Naive B cell (primary cell): ENCODE data around the gene ARID1B. TPM values are rescaled to one million over a fixed set of nuclear protein-coding genes. Genes with fewer than 3 reads are reported as not detected.
A peak's percentile ranks its signal among the peaks of the same experiment; 100 is the strongest.

Source experiments
- ATAC-seq, 2 donors: fragments of 150-1000 bp; cut with Tn5 transposase; 2 replicates each; pipeline ENCODE4 v1.10.0; 2021; ENCODE audit warnings: low read depth in 2 of 2, mild to moderate bottlenecking in 2 of 2, moderate library complexity in 2 of 2
- DNase-seq: peaks from one replicate; pipeline ENCODE4 v3.0.0; 2022
- H3K27ac Mint-ChIP-seq, 6 donors: one replicate each; pipeline ENCODE4 v1.8.0; 2020 to 2022; ENCODE audit warnings: mild to moderate bottlenecking in 6 of 6, mixed read lengths in 6 of 6, moderate library complexity in 5 of 6, inconsistent platforms in 2 of 6
- H3K27me3 Mint-ChIP-seq, 3 donors: one replicate each; pipeline ENCODE4 v1.8.0; 2021 to 2022; ENCODE audit warnings: mixed read lengths in 3 of 3, mild to moderate bottlenecking in 1 of 3
- H3K36me3 Mint-ChIP-seq, 2 donors: one replicate each; pipeline ENCODE4 v1.8.0; 2020 to 2022; ENCODE audit warnings: mixed read lengths in 2 of 2, inconsistent platforms in 1 of 2, mild to moderate bottlenecking in 1 of 2
- H3K4me1 Mint-ChIP-seq, 3 donors: one replicate each; pipeline ENCODE4 v1.8.0; 2020 to 2022; ENCODE audit warnings: mixed read lengths in 3 of 3, inconsistent platforms in 1 of 3, mild to moderate bottlenecking in 1 of 3, moderate library complexity in 1 of 3
- H3K4me3 Mint-ChIP-seq, 8 donors: one replicate each; pipeline ENCODE4 v1.8.0; 2020 to 2022; ENCODE audit warnings: mild to moderate bottlenecking in 8 of 8, mixed read lengths in 8 of 8, moderate library complexity in 8 of 8, inconsistent platforms in 2 of 8
- H3K9me3 Mint-ChIP-seq, 7 donors: one replicate each; pipeline ENCODE4 v1.8.0; 2020 to 2022; ENCODE audit warnings: mixed read lengths in 7 of 7, mild to moderate bottlenecking in 5 of 7, inconsistent platforms in 2 of 7, moderate library complexity in 1 of 7
- polyA plus RNA-seq, 6 donors: library from polyadenylated mRNA; unstranded; fragments of 300-500 nt; fragmentation: Illumina TruSeq; gene quantifications; one replicate each; pipeline ENCODE4 v1.2.3, GENCODE V29; 2021; ENCODE audit warnings: low read depth in 6 of 6

ARID1B gene
- polyA plus RNA-seq, 6 donors from 2014 or later, result 16.6 to 44.1 (median 27.5) TPM

DNA sequence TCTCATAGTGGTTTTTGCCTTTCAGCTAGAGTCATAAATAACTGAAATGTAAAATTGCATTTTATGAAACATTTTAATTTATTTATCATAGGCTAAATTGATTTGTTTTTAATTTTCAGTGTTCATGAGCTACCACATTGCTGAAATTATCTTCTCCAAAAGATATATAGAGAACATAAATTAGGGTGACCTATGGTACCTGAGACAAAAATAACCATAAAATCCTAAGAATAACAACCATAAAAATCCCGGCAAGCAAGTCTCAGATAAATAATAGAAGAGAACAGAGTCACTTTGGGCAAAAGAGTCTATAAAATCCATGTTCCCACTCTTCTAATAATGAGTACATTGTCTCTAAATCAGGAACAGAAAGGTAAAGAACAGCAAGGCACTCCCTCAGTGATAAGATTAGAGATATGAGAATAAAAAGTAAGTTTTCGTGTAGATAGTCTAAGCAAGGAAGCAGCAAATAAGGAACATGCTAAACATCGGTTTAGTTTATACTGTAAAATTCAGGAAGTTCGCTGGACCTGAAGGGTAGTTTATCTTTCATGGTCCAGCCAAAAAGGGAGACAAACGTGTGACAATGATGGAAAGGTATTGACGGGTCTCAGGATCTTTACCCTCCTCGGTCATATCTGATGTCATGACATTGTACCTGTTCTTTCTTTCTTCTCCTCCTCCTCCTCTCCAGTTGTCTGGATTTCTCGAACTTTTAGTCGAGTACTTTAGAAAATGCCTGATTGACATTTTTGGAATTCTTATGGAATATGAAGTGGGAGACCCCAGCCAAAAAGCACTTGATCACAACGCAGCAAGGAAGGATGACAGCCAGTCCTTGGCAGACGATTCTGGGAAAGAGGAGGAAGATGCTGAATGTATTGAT lies 428.5 kb downstream of the ARID1B start:
- H3K27ac Mint-ChIP-seq, result peak overlapping the region in 2 of 6 donors; percentile 12 to 20
- no peak for DNase-seq
- H3K36me3 Mint-ChIP-seq, result peaks cover 24 to 34% of the 10 kb centered on the region in 2 donors

GRCh38 chr6:157206359-157206815 lies 429.2 kb downstream of the ARID1B start:
- no peaks in the 10 kb centered on the region for H3K9me3 Mint-ChIP-seq
- H3K27me3 Mint-ChIP-seq, result no peaks in the 10 kb centered on the region
- H3K36me3 Mint-ChIP-seq, result peaks cover 24 to 29% of the 10 kb centered on the region in 2 donors
- no peak overlapping the region for H3K27ac Mint-ChIP-seq
- H3K4me1 Mint-ChIP-seq, result peaks cover 0 to 6% (median 0%) of the 10 kb centered on the region in 3 donors
- DNase-seq, result no peak
- no peak overlapping the region for H3K4me3 Mint-ChIP-seq
- no peak for ATAC-seq

More for the DNA sequence above, 428.5 kb downstream of the ARID1B start:
- no peaks in the 10 kb centered on the region for H3K9me3 Mint-ChIP-seq
- no peak for ATAC-seq
- H3K27me3 Mint-ChIP-seq, result no peaks in the 10 kb centered on the region
- no peak overlapping the region for H3K4me3 Mint-ChIP-seq
- H3K4me1 Mint-ChIP-seq, result peaks cover 0 to 6% (median 0%) of the 10 kb centered on the region in 3 donors

DNA sequence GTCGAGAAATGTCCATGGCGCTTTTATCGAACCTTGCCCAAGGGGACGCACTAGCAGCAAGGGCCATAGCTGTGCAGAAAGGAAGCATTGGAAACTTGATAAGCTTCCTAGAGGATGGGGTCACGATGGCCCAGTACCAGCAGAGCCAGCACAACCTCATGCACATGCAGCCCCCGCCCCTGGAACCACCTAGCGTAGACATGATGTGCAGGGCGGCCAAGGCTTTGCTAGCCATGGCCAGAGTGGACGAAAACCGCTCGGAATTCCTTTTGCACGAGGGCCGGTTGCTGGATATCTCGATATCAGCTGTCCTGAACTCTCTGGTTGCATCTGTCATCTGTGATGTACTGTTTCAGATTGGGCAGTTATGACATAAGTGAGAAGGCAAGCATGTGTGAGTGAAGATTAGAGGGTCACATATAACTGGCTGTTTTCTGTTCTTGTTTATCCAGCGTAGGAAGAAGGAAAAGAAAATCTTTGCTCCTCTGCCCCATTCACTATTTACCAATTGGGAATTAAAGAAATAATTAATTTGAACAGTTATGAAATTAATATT lies 430.4 kb downstream of the ARID1B start:
- no peaks in the 10 kb centered on the region for H3K9me3 Mint-ChIP-seq
- H3K36me3 Mint-ChIP-seq, result peaks cover 17 to 22% of the 10 kb centered on the region in 2 donors
- no peaks in the 10 kb centered on the region for H3K27me3 Mint-ChIP-seq
- no peak overlapping the region for H3K4me3 Mint-ChIP-seq
- H3K27ac Mint-ChIP-seq, result peak overlapping the region in 3 of 6 donors; percentile 1 to 35 (median 28)
- peaks cover 0 to 6% (median 2%) of the 10 kb centered on the region in 3 donors for H3K4me1 Mint-ChIP-seq
- DNase-seq, result no peak
- ATAC-seq, result no peak

DNA sequence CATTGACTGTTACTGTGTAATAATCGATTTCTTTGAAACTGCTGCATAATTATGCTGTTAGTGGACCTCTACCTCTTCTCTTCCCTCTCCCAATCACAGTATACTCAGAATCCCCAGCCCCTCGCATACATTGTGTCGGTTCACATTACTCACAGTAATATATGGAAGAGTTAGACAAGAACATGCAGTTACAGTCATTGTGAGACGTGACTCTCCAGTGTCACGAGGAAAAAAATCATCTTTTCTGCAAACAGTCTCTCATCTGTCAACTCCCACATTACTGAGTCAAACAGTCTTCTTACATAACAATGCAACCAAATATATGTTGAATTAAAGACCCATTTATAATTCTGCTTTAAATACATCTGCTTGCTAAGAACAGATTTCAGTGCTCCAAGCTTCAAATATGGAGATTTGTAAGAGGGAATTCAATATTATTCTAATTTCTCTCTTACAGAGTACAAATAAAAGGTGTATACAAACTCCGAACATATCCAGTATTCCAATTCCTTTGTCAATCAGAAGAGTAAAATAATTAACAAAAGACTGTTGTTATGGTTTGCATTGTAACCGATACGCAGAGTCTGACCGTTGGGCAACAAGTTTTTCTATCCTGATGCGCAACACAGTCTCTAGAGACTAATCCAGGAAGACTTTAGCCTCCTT lies 432.8 kb downstream of the ARID1B start:
- Mint-ChIP-seq H3K4me1 (peaks cover 0 to 2% (median 0%) of the 10 kb centered on the region in 3 donors), H3K4me3 (no peak overlapping the region), H3K9me3 (no peaks in the 10 kb centered on the region), H3K36me3 (peaks cover 12 to 14% of the 10 kb centered on the region in 2 donors), H3K27ac (peak overlapping the region in 1 of 6 donors; percentile 3), H3K27me3 (no peaks in the 10 kb centered on the region)
- no peak for ATAC-seq
- DNase-seq, result no peak

DNA sequence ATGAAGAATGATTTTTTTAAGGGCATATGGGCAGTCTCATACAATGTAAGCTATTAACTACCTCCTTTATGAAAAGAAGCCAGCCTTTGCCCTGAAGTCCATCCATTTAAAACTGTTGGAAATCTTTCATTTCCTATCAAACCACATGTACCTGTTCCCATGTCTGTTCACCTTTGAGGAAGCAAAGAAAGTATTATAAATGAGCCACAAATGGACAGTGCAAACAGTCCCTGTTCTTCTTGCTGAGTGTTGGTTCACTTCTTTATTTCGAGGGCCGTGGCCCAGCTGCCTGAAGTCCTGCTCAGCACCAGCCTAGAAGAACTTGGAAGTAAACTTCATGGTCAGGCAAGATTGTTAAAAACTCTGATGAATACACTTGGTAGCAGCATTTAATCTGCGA lies 433.8 kb downstream of the ARID1B start:
- Mint-ChIP-seq H3K4me3 (no peak overlapping the region), H3K4me1 (peaks cover 0 to 2% (median 0%) of the 10 kb centered on the region in 3 donors), H3K27ac (peak overlapping the region in 1 of 6 donors; percentile 74), H3K9me3 (no peaks in the 10 kb centered on the region), H3K27me3 (no peaks in the 10 kb centered on the region), H3K36me3 (peaks cover 7 to 10% of the 10 kb centered on the region in 2 donors)
- ATAC-seq, result no peak
- DNase-seq, result no peak

DNA sequence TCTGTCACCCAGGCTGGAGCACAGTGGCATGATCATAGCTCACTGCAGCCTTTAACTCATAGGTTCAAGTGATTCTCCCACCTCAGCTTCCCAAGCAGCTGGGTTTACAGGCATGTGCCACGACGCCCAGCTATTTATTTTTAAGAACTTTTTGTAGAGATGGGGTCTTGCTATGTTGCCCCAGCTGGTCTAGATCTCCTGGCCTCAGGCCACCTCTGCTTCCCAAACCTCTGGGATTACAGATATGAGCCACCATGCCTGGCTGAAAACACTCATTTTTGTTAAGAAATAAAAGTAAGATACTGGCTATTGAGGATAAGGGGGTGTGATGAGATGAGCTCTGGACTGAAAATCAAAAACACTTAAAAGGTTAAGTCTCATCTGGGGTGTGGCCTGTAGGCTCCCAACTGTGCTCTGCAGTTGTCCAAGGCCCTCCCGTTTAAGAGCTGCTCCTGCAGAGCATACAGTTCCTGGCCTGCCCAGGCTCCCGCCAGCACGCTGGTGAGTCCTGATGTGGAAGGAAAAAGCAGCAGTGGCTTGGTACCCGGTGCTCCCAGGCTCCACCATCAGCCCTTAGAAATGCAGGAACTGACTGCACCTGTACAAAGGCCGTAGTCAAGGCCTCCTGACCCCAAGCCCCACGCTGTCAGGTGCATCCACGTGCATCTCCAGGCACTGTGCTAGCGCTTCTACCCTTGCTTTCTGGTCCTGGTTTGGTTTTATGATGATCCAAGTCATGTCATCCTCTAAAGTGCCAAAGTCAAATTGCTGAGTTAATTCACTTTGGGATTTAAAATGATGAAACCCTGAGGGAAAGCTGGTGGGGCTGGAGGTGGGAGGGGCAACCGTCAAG lies 434.7 kb downstream of the ARID1B start:
- DNase-seq (no peak), ATAC-seq (peak; percentile 41)
- H3K4me1 Mint-ChIP-seq, result peaks cover 0 to 4% (median 2%) of the 10 kb centered on the region in 3 donors
- peaks cover 0 to 1% of the 10 kb centered on the region in 2 donors for H3K36me3 Mint-ChIP-seq
- H3K27me3 Mint-ChIP-seq, result no peaks in the 10 kb centered on the region
- H3K27ac Mint-ChIP-seq, result peak overlapping the region in 1 of 6 donors; percentile 89
- H3K4me3 Mint-ChIP-seq, result peak overlapping the region in 1 of 8 donors; percentile 21
- no peaks in the 10 kb centered on the region for H3K9me3 Mint-ChIP-seq

DNA sequence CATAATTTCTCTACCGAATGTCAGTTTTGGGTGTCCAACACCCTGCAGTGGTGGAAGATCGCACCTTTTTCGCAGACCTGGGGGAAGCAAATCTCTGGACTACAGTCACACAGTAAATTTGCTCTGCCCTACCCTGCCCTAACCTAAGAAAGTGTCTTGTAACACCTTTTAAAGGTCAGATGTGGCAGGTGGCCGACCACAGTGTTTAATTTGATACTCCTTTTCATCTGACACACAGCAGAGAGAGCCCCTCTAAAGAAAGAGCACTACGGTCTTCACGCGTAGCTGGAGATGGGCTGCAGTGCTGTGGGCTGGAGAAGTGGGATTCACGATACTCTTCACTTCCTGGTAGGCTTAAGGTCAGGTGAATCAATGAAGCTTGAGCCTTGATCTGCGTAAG lies 436.2 kb downstream of the ARID1B start:
- Mint-ChIP-seq H3K9me3 (no peaks in the 10 kb centered on the region), H3K36me3 (no peaks in the 10 kb centered on the region), H3K4me1 (peaks cover 0 to 4% (median 2%) of the 10 kb centered on the region in 3 donors), H3K4me3 (no peak overlapping the region), H3K27ac (peak overlapping the region in 2 of 6 donors; percentile 51 to 88), H3K27me3 (no peaks in the 10 kb centered on the region)
- DNase-seq (no peak), ATAC-seq (no peak)

DNA sequence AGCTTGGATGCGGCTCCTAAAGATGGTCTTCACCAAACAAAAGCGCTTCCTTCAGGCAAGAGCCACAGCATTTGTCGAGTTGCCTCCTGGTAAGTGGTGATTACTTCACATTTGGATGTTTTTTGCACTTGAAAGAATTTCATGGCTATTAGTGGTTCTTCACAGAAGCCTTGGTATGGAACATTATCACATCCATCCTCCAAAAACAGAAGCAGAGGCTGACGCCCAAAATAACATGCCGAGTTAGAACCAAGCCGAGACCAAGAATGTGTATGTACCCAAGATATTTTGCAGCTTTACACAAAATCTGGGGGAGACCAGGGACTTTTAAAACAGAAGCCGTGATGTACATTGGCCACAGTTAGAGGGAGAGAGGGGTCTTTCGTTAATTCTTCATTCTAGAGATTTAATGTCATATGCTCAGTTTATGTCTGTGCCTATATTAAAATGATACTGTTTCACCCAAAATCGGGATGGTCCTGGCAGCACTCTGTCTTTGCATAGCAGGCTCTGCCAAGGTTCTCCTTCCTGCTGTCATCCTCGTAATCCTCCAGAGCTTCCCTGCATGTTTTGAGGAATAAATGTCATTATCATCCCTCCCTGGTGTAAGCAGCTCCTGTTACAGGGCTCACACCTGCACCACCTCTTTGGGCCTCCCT lies 436.9 kb downstream of the ARID1B start:
- peaks cover 0 to 4% (median 2%) of the 10 kb centered on the region in 3 donors for H3K4me1 Mint-ChIP-seq
- ATAC-seq (no peak), DNase-seq (no peak)
- no peaks in the 10 kb centered on the region for H3K36me3 Mint-ChIP-seq
- no peak overlapping the region for H3K4me3 Mint-ChIP-seq
- no peaks in the 10 kb centered on the region for H3K9me3 Mint-ChIP-seq
- H3K27me3 Mint-ChIP-seq, result no peaks in the 10 kb centered on the region
- H3K27ac Mint-ChIP-seq, result peak overlapping the region in 2 of 6 donors; percentile 27 to 38

- Mint-ChIP-seq H3K36me3 (no peaks in the 10 kb centered on the region), H3K4me3 (no peak overlapping the region), H3K4me1 (peaks cover 4 to 5% (median 4%) of the 10 kb centered on the region in 3 donors), H3K27ac (no peak overlapping the region), H3K27me3 (no peaks in the 10 kb centered on the region), H3K9me3 (no peaks in the 10 kb centered on the region)
- DNase-seq (no peak), ATAC-seq (no peak)
These were observed 438.5 kb downstream of the ARID1B start for GRCh38 chr6:157215717-157216116.

GRCh38 chr6:157216570-157216969 lies 439.4 kb downstream of the ARID1B start:
- H3K4me3 Mint-ChIP-seq, result no peak overlapping the region
- ATAC-seq, result no peak
- H3K27ac Mint-ChIP-seq, result no peak overlapping the region
- DNase-seq, result no peak
- no peaks in the 10 kb centered on the region for H3K9me3 Mint-ChIP-seq
- no peaks in the 10 kb centered on the region for H3K27me3 Mint-ChIP-seq
- peaks cover 6 to 14% (median 13%) of the 10 kb centered on the region in 3 donors for H3K4me1 Mint-ChIP-seq
- H3K36me3 Mint-ChIP-seq, result no peaks in the 10 kb centered on the region

DNA sequence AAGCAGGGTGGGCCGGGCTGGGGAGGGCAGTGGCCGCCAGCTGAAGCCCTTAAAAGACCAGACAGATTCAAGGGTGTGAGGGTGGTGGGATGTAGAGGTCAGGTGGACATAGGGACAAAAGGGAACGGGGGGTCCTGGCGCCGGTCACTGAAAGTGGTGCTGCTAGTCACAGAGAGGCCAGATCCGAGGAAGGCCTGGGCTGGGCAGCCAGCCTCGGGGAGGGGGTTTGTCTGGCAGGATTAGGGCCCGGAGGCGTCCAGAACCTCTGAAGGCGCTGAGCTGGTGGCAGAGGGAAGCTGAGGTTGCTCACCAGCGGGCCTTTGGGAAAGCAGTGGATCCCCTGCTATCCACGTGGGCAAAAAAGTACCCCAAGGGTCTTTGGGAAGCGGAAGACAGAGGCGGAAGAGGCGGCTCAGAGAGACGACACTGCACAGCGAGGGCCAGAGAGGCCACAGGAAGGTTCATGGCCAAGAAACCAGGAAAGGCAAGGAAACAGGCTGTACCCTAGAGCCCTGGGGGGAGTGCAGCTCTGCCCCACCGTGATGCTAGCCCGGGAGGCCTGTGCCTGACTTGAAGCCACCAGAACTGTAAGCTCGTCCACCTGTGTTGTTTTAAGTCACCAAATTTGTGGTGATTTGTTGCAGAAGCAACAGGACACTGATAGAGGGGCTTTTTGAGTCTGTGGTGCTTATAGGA lies 440.2 kb downstream of the ARID1B start:
- Mint-ChIP-seq H3K4me1 (peaks cover 11 to 21% (median 18%) of the 10 kb centered on the region in 3 donors), H3K27ac (peak overlapping the region in 1 of 6 donors; percentile 53), H3K36me3 (no peaks in the 10 kb centered on the region), H3K27me3 (peaks cover 0 to 3% (median 1%) of the 10 kb centered on the region in 3 donors), H3K4me3 (peak overlapping the region in 1 of 8 donors; percentile 51), H3K9me3 (no peaks in the 10 kb centered on the region)
- ATAC-seq, result no peak
- DNase-seq, result no peak

- no peak for ATAC-seq
- H3K36me3 Mint-ChIP-seq, result no peaks in the 10 kb centered on the region
- H3K4me3 Mint-ChIP-seq, result no peak overlapping the region
- H3K27ac Mint-ChIP-seq, result peak overlapping the region in 1 of 6 donors; percentile 66
- peaks cover 17 to 27% (median 24%) of the 10 kb centered on the region in 3 donors for H3K4me1 Mint-ChIP-seq
- DNase-seq, result no peak
- H3K27me3 Mint-ChIP-seq, result peaks cover 0 to 7% (median 6%) of the 10 kb centered on the region in 3 donors
- no peaks in the 10 kb centered on the region for H3K9me3 Mint-ChIP-seq
These were observed 440.8 kb downstream of the ARID1B start for GRCh38 chr6:157217894-157218370.
